HEK293T (cell line): ENCODE data around the gene CDH13.

Experiments used
- CTCF ChIA-PET: fragments of 350-600 bp; formaldehyde crosslinking; extraction: SDS; loops from one replicate; lab custom pipeline; 2021; ENCODE audit warnings: antibody characterized with exemption, inconsistent platforms; lab: Yijun Ruan, JAX
- POLR2A ChIA-PET: fragments of 350-600 bp; formaldehyde crosslinking; extraction: SDS; loops from one replicate; lab custom pipeline; 2020; ENCODE audit warnings: antibody characterized with exemption, inconsistent platforms; lab: Yijun Ruan, JAX
- DNase-seq: peaks from one replicate; pipeline ENCODE4 v3.0.0; 2012; ENCODE audit warnings: mixed read lengths; ENCODE audit errors: extremely low spot score
- ARNT ChIP-seq: fragments of 450-650 bp; IDR thresholded peaks from 2 replicates; pipeline ENCODE4 v1.6.1; 2017; ENCODE audit warnings: mild to moderate bottlenecking
- BHLHE40 ChIP-seq: fragments of 450-650 bp; IDR thresholded peaks from 2 replicates; pipeline ENCODE4 v1.6.1; 2016; ENCODE audit warnings: mild to moderate bottlenecking, moderate library complexity, borderline replicate concordance
- CTBP1 ChIP-seq: fragments of 450-650 bp; IDR thresholded peaks from 2 replicates; pipeline ENCODE4 v1.6.1; 2016; ENCODE audit warnings: borderline replicate concordance
- ELF4 ChIP-seq: fragments of 450-650 bp; IDR thresholded peaks from 2 replicates; pipeline ENCODE4 v1.6.1; 2017; ENCODE audit warnings: antibody characterized with exemption
- FOXA1 ChIP-seq: fragments of 450-650 bp; IDR thresholded peaks from 2 replicates; pipeline ENCODE4 v1.6.1; 2016; ENCODE audit warnings: mild to moderate bottlenecking
- FOXK2 ChIP-seq: fragments of 450-650 bp; IDR thresholded peaks from 2 replicates; pipeline ENCODE4 v1.6.1; 2016; ENCODE audit warnings: mild to moderate bottlenecking
- FOXM1 ChIP-seq: fragments of 450-650 bp; IDR thresholded peaks from 2 replicates; pipeline ENCODE4 v1.6.1; 2017; ENCODE audit warnings: mild to moderate bottlenecking, borderline replicate concordance
- HDGF ChIP-seq: fragments of 450-650 bp; IDR thresholded peaks from 2 replicates; pipeline ENCODE4 v1.6.1; 2017; ENCODE audit warnings: antibody characterized with exemption, borderline replicate concordance
- L3MBTL2 ChIP-seq: fragments of 450-650 bp; conservative IDR thresholded peaks from 2 replicates; pipeline ENCODE4 v1.6.1; 2016; ENCODE audit warnings: mild to moderate bottlenecking
- LEF1 ChIP-seq: fragments of 450-650 bp; IDR thresholded peaks from 2 replicates; pipeline ENCODE4 v1.6.1; 2017; ENCODE audit warnings: mild to moderate bottlenecking, borderline replicate concordance
- NFRKB ChIP-seq: fragments of 450-650 bp; IDR thresholded peaks from 2 replicates; pipeline ENCODE4 v1.6.1; 2016; ENCODE audit warnings: mild to moderate bottlenecking, moderate library complexity
- SP1 ChIP-seq: fragments of 450-650 bp; IDR thresholded peaks from 2 replicates; pipeline ENCODE4 v1.6.1; 2017
- SUZ12 ChIP-seq: fragments of 450-650 bp; IDR thresholded peaks from 2 replicates; pipeline ENCODE4 v1.6.1; 2016; ENCODE audit warnings: mild to moderate bottlenecking
- TARDBP ChIP-seq: fragments of 450-650 bp; IDR thresholded peaks from 2 replicates; pipeline ENCODE4 v1.6.1; 2016
- ZNF384 ChIP-seq: fragments of 450-650 bp; IDR thresholded peaks from 2 replicates; pipeline ENCODE4 v1.6.1; 2016
- TF ChIP-seq, protein P1 (sequence below): fragments of 450-650 bp; IDR thresholded peaks from 2 replicates; pipeline ENCODE4 v1.6.1; 2016

CDH13 gene

GRCh38 chr16:83589576-83589975 lies 962.8 kb downstream of the CDH13 start:
- no peak for DNase-seq
- POLR2A ChIA-PET = no interaction called here
- TF ChIP-seq LEF1 (no peak), TARDBP (no peak), ARNT (no peak), NFRKB (no peak), FOXM1 (no peak), L3MBTL2 (no peak), SUZ12 (no peak), ELF4 (no peak), FOXK2 (no peak)
- TF ChIP-seq, protein P1, sequence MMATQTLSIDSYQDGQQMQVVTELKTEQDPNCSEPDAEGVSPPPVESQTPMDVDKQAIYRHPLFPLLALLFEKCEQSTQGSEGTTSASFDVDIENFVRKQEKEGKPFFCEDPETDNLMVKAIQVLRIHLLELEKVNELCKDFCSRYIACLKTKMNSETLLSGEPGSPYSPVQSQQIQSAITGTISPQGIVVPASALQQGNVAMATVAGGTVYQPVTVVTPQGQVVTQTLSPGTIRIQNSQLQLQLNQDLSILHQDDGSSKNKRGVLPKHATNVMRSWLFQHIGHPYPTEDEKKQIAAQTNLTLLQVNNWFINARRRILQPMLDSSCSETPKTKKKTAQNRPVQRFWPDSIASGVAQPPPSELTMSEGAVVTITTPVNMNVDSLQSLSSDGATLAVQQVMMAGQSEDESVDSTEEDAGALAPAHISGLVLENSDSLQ = no peak
- CTCF ChIA-PET = no interaction called here

GRCh38 chr16:83592778-83593177 lies 966.0 kb downstream of the CDH13 start:
- TF ChIP-seq FOXK2 = no peak
- no peak for TF ChIP-seq ZNF384
- TF ChIP-seq BHLHE40 = no peak
- no peak for TF ChIP-seq CTBP1
- TF ChIP-seq HDGF = no peak
- TF ChIP-seq ARNT = no peak
- no peak for TF ChIP-seq LEF1
- TF ChIP-seq L3MBTL2 = no peak
- TF ChIP-seq SUZ12 = no peak
- no peak for TF ChIP-seq NFRKB
- TF ChIP-seq, protein P1 = no peak
- CTCF ChIA-PET = no interaction called here
- POLR2A ChIA-PET = no interaction called here
- no peak for DNase-seq

DNA sequence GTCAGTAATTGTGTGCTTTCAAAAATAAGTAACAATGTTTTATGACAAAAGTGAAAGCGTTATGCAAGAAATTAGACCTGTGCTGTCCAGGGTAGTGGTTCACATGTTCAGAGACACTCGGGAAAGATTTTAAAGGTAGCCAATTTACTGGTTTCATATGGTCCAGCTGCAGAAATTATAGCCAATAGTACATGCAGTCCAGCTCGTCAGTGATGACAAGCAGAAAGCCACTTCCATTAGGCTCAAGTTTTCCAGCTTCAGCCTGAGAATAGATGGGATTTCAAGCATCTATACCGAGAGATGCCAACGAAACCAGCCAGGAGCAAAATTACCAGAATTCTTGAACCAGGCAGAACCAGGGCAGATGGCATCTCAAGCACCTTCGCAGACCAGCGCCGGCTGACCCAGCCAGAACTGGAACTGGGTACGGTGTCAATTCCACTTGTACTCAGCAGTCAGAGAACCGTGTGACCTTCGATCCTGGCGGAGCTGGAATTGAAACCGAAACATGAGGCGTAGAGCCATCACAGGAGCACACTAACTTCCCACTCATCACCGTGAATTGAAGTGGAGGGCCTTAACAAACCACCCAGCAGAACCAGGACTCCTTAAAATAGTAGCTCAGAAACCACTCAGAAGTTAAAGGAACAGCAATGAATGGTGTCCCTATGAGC lies 973.2 kb downstream of the CDH13 start:
- CTCF ChIA-PET = no interaction called here
- DNase-seq = no peak
- no peak for TF ChIP-seq SUZ12
- no peak for TF ChIP-seq NFRKB
- no peak for TF ChIP-seq LEF1
- TF ChIP-seq CTBP1 = no peak
- no peak for TF ChIP-seq FOXM1
- no peak for TF ChIP-seq TARDBP
- TF ChIP-seq ARNT = no peak
- TF ChIP-seq FOXK2 = no peak
- TF ChIP-seq BHLHE40 = no peak
- TF ChIP-seq ELF4 = no peak
- no peak for TF ChIP-seq SP1
- POLR2A ChIA-PET = no interaction called here

DNA sequence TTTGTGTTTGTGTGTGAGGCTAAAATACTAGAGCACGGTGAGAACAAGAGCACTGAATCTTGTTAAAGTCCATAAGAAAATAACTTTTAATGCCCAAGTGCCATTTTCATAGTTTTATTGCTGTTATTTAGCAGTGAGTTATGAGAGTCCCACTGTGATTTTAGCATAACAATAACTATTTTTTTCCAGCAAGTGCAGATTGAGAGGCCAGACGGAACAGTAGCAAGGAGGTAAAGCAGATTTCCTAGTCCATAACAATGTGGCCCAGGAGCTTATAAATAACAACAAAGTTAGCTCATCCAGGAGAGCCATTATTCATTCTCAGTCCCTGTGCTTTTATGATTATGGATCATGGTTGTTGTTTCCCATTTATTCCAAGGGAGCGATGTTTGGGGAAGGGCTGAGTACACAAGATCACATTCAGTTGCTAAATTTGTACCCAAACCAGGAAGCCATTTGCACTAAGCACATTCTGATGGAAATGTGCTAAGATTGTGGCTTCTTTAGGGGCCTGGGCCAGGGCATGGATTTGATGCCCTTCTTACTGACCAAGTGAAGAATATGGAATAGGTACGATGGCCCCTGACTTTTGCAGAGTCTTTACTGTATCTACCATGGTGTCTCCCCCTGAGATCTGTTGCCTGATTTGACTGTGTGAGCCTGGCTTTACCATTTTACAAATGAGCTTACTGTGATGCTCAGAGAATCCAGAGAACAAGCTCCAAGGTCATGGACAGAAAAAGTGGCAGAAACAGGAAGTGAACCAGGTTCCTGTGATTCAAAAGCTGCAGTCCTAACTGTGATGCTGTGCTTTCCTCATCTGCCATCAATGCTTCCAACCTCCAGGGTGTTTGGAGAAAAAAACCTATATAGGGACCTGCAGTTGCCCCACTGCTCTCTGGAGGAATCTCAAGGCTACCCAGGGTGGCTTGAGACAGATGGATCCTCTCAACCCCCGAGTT lies 976.3 kb downstream of the CDH13 start:
- ChIA-PET POLR2A (no interaction called here), CTCF (no interaction called here)
- TF ChIP-seq, protein P1 = no peak
- no peak for TF ChIP-seq NFRKB
- TF ChIP-seq ARNT = no peak
- TF ChIP-seq CTBP1 = no peak
- TF ChIP-seq SUZ12 = no peak
- no peak for TF ChIP-seq BHLHE40
- no peak for TF ChIP-seq FOXA1
- no peak for TF ChIP-seq SP1
- TF ChIP-seq HDGF = no peak
- TF ChIP-seq TARDBP = no peak
- no peak for DNase-seq

DNA sequence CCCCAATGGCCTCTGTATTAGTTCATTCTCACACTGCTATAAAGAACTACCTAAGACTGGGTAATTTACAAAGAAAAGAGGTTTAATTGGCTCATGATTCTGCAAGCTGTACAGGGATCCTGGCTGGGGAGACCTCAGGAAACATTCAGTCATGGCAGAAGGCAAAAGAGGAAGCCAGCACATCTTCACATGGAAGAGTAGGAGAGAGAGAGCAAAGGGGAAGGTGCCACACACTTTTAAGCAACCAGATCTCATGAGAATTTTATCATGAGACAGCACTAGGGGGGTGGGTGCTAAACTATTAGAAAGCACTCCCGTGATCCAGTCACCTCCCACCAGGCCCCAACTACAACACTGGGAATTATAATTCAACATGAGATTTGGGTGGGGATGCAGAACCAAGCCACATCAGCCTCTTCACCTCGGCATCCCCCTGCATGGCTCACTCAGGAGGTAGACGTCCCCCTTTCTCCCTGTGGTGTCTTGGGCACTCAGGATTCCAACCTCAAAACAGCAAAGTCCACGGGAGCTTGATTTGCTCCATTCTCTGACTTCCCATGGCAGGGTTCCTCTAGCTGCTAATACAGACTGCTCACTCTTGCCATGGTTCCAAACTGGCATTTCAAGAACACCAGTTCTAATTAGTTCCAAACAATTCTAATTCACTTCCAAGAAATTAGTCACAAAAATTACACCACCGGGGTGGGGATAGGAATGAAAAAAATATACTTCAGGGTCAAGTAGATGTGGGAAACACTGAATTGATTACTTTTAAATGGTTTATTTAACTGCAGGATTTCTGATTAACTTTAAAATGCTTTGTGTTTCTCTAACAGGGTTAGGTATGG lies 977.2 kb downstream of the CDH13 start:
- TF ChIP-seq NFRKB (no peak), FOXM1 (no peak), ELF4 (no peak), SP1 (no peak), CTBP1 (no peak), HDGF (no peak), SUZ12 (no peak), BHLHE40 (no peak), ZNF384 (no peak), FOXA1 (no peak), LEF1 (no peak), FOXK2 (no peak), ARNT (no peak), TARDBP (no peak)
- TF ChIP-seq, protein P1 = no peak
- ChIA-PET CTCF (interaction anchor here (0.7 kb wide), 1 partner anchor 1172 kb away, joined by 3 read pairs; no protein-coding TSS in a partner anchor), POLR2A (no interaction called here)
- DNase-seq = no peak
